SK-N-SH treated with all-trans-retinoic acid at 6 μM for 48 hours (cell line): ENCODE results near the gene GREM1.

ENCODE experiments used
- ATAC-seq: fragments of 200-7000 bp; cut with Tn5 transposase; 3 replicates; pipeline ENCODE4 v1.9.1; 2020; ENCODE audit warnings: mild to moderate bottlenecking, moderate library complexity
- ARNTL ChIP-seq: fragments of 450-650 bp; formaldehyde crosslinking; IDR thresholded peaks from 2 replicates; pipeline ENCODE4 v1.5.0; 2020; ENCODE audit warnings: low read depth, mild to moderate bottlenecking, moderate library complexity, borderline replicate concordance
- BACH2 ChIP-seq: fragments of 250-450 bp; sonication (Bioruptor Pico); IDR thresholded peaks from 2 replicates; pipeline ENCODE4 v1.9.0; 2021; ENCODE audit warnings: mild to moderate bottlenecking, borderline replicate concordance
- CREB5 ChIP-seq: fragments of 250-450 bp; sonication (Bioruptor Pico); IDR thresholded peaks from 2 replicates; pipeline ENCODE4 v1.5.1; 2020; ENCODE audit warnings: low read depth, mild to moderate bottlenecking, moderate library complexity
- CSDC2 ChIP-seq: fragments of 250-450 bp; sonication (Bioruptor Pico); IDR thresholded peaks from 2 replicates; pipeline ENCODE4 v1.5.0; 2020; ENCODE audit warnings: mild to moderate bottlenecking, moderate library complexity
- CSRNP3 ChIP-seq: fragments of 250-450 bp; sonication (Bioruptor Pico); IDR thresholded peaks from 2 replicates; pipeline ENCODE4 v1.5.1; 2021; ENCODE audit warnings: mild to moderate bottlenecking, moderate library complexity
- ESRRG ChIP-seq: fragments of 250-450 bp; sonication (Bioruptor Pico); IDR thresholded peaks from 2 replicates; pipeline ENCODE4 v1.6.1; 2021; ENCODE audit warnings: mild to moderate bottlenecking
- GLIS3 ChIP-seq: fragments of 250-450 bp; sonication (Bioruptor Pico); IDR thresholded peaks from 2 replicates; pipeline ENCODE4 v1.5.0; 2020; ENCODE audit warnings: mild to moderate bottlenecking, moderate library complexity
- ISL1 ChIP-seq: fragments of 250-450 bp; sonication (Bioruptor Pico); IDR thresholded peaks from 2 replicates; pipeline ENCODE4 v2.1.2; 2022; ENCODE audit warnings: mild to moderate bottlenecking, moderate library complexity
- OSR1 ChIP-seq: fragments of 250-450 bp; sonication (Bioruptor Pico); IDR thresholded peaks from 2 replicates; pipeline ENCODE4 v1.8.0; 2022; ENCODE audit warnings: moderate library complexity, mild to moderate bottlenecking, inconsistent platforms
- PATZ1 ChIP-seq: fragments of 250-450 bp; sonication (Bioruptor Pico); IDR thresholded peaks from 2 replicates; pipeline ENCODE4 v1.8.0; 2020; ENCODE audit warnings: mild to moderate bottlenecking, moderate library complexity, borderline replicate concordance
- POU6F1 ChIP-seq: fragments of 250-450 bp; sonication (Bioruptor Pico); IDR thresholded peaks from 2 replicates; pipeline ENCODE4 v1.8.0; 2021; ENCODE audit warnings: low read depth, mild to moderate bottlenecking, moderate library complexity, borderline replicate concordance
- PPARA ChIP-seq: fragments of 250-450 bp; sonication (Bioruptor Pico); IDR thresholded peaks from 2 replicates; pipeline ENCODE4 v1.5.0; 2020; ENCODE audit warnings: mild to moderate bottlenecking, borderline replicate concordance
- RARB ChIP-seq: fragments of 250-450 bp; sonication (Bioruptor Pico); IDR thresholded peaks from 2 replicates; pipeline ENCODE4 v1.8.0; 2021; ENCODE audit warnings: mild to moderate bottlenecking, moderate library complexity
- TCF4 ChIP-seq: fragments of 250-450 bp; sonication (Bioruptor Pico); IDR thresholded peaks from 2 replicates; pipeline ENCODE4 v1.8.0; 2021; ENCODE audit warnings: mild to moderate bottlenecking, moderate library complexity, borderline replicate concordance
- TOX ChIP-seq: fragments of 250-450 bp; sonication (Bioruptor Pico); IDR thresholded peaks from 2 replicates; pipeline ENCODE4 v1.8.0; 2021; ENCODE audit warnings: mild to moderate bottlenecking, moderate library complexity, borderline replicate concordance
- TSHZ2 ChIP-seq: fragments of 250-450 bp; sonication (Bioruptor Pico); IDR thresholded peaks from 2 replicates; pipeline ENCODE4 v1.5.0; 2020; ENCODE audit warnings: mild to moderate bottlenecking, moderate library complexity
- ZC3H10 ChIP-seq: fragments of 250-450 bp; sonication (Bioruptor Pico); IDR thresholded peaks from 2 replicates; pipeline ENCODE4 v1.5.1; 2021; ENCODE audit warnings: mild to moderate bottlenecking, moderate library complexity
- ZFP3 ChIP-seq: fragments of 250-450 bp; sonication (Bioruptor Pico); IDR thresholded peaks from 2 replicates; pipeline ENCODE4 v1.5.0; 2020; ENCODE audit warnings: mild to moderate bottlenecking, moderate library complexity
- ZNF565 ChIP-seq: fragments of 450-650 bp; formaldehyde crosslinking; conservative IDR thresholded peaks from 2 replicates; pipeline ENCODE4 v1.5.0; 2020; ENCODE audit warnings: low read depth, mild to moderate bottlenecking, moderate library complexity
- ZNF8 ChIP-seq: fragments of 450-650 bp; formaldehyde crosslinking; IDR thresholded peaks from 2 replicates; pipeline ENCODE4 v1.5.0; 2020; ENCODE audit warnings: mild to moderate bottlenecking, moderate library complexity

GREM1 gene

GRCh38 chr15:32737304-32737703, 19.5 kb downstream of the GREM1 start:
- no peak for ATAC-seq
- TF ChIP-seq PATZ1 (CRISPR knock-in tag) (no peak), TOX (CRISPR knock-in tag) (no peak), TSHZ2 (CRISPR knock-in tag) (no peak), BACH2 (CRISPR knock-in tag) (no peak), RARB (CRISPR knock-in tag) (no peak), ZNF8 (CRISPR knock-in tag) (no peak), OSR1 (no peak), POU6F1 (no peak), ESRRG (CRISPR knock-in tag) (no peak), CSRNP3 (CRISPR knock-in tag) (no peak), PPARA (no peak), ZFP3 (no peak), ISL1 (CRISPR knock-in tag) (no peak), ZC3H10 (CRISPR knock-in tag) (no peak), TCF4 (CRISPR knock-in tag) (no peak)

- ATAC-seq: peak; percentile 5; the same call in 1 of the 3 replicates
These were observed 20.9 kb downstream of the GREM1 start for GRCh38 chr15:32738666-32739065.

More at GRCh38 chr15:32738666-32739065, 20.9 kb downstream of the GREM1 start:
- no peak for TF ChIP-seq GLIS3
- no peak for TF ChIP-seq BACH2 (CRISPR knock-in tag)
- TF ChIP-seq CSDC2 (CRISPR knock-in tag): no peak
- TF ChIP-seq RARB (CRISPR knock-in tag): no peak
- no peak for TF ChIP-seq ESRRG (CRISPR knock-in tag)
- no peak for TF ChIP-seq ZNF565
- no peak for TF ChIP-seq ZC3H10 (CRISPR knock-in tag)
- TF ChIP-seq ZNF8 (CRISPR knock-in tag): no peak
- TF ChIP-seq ZFP3: no peak
- TF ChIP-seq ARNTL (CRISPR knock-in tag): no peak
- TF ChIP-seq CREB5 (CRISPR knock-in tag): no peak
- no peak for TF ChIP-seq TCF4 (CRISPR knock-in tag)
- TF ChIP-seq PATZ1 (CRISPR knock-in tag): no peak
